ENCODE data around the gene CNKSR3. TPM values are rescaled to one million over a fixed set of nuclear protein-coding genes. Genes with fewer than 3 reads are reported as not detected.

The CNKSR3 gene
- total and polyA plus RNA-seq, 2 of the 8 experiments (the other 6 are each of a cell fraction or from before 2014, with no cell fraction given), result 1.2 to 6.2 TPM

DNA sequence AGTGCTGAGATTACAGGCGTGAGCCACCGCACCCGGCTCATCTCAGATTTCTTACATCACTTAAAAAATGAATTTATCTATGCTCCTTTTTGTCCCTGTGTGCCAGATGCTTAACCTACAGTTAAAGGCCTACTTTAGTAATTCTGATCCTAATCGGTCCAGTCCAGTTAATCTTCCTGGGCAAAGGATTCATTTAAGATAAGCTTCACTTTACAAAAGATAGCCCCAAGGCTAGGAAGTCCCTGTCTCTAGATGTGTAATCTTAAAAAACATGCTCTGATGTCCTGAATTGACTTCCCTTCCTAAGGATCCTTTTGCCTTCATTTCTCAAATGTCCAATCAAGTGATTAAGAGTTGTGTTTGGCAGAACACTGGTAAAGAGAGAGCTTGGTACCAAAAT lies 85.5 kb downstream of the CNKSR3 start:
- no peak overlapping the region for H2BK20ac ChIP-seq (ENCODE audit: low read length)
- no peak overlapping the region for H3K56ac ChIP-seq (replicated peaks; ENCODE audit: insufficient read length, low read depth, low read length)
- CTCF ChIA-PET (ENCODE audit: partially characterized antibody), result interaction anchor here (1.1 to 1.6 kb wide), 2 partner anchors 22 to 75 kb away, joined by 3 to 5 read pairs; no protein-coding TSS in a partner anchor
- no peak overlapping the region for H3K9ac ChIP-seq (replicated peaks in 1 of 4; ENCODE audit: extremely low read depth in 1 of 4, low read depth in 3 of 4, low read length in 3 of 4)
- no peak overlapping the region for H2AK5ac ChIP-seq (ENCODE audit: low read depth, low read length)
- H3K4me3 ChIP-seq (ENCODE audit: extremely low read depth in 1 of 4, insufficient read depth in 2 of 4, low read depth in 3 of 4, low read length in 4 of 4), result no peak overlapping the region
- no peaks in the 10 kb centered on the region for H3K27me3 ChIP-seq (replicated peaks in 1 of 4; ENCODE audit: control insufficient read depth in 3 of 4, extremely low read depth in 1 of 4, insufficient read depth in 3 of 4, low read length in 3 of 4)
- H3K23me2 ChIP-seq (ENCODE audit: low read depth, low read length), result no peaks in the 10 kb centered on the region
- no peak overlapping the region for H3K4me2 ChIP-seq (ENCODE audit: insufficient read depth in 1 of 2, low read depth in 2 of 2, low read length in 2 of 2)
- 97% methylated on average over 4 of the region's 4 CpGs; no CpG with 5 or more reads in 1 of the 2 experiments for WGBS, 2 experiments (ENCODE audit: extremely low coverage in 1 of 2, insufficient coverage in 1 of 2, insufficient read length in 1 of 2, insufficient replicate concordance in 2 of 2, low coverage in 1 of 2, low lambda C conversion rate in 2 of 2, missing lambda C conversion rate in 1 of 2)
- no peaks in the 10 kb centered on the region for H3K79me1 ChIP-seq (ENCODE audit: low read depth, low read length)
- H4K91ac ChIP-seq (replicated peaks; ENCODE audit: insufficient read length, low read length), result no peak overlapping the region
- H3K79me2 ChIP-seq (ENCODE audit: control insufficient read depth in 1 of 2, insufficient read depth in 2 of 2, low read length in 2 of 2), result no peaks in the 10 kb centered on the region
- no peak overlapping the region for H3K23ac ChIP-seq (ENCODE audit: insufficient read length)
- no peak overlapping the region for H3K14ac ChIP-seq (ENCODE audit: insufficient read length)
- H3K36me3 ChIP-seq (ENCODE audit: control insufficient read depth in 2 of 4, insufficient read depth in 4 of 4, low read length in 3 of 4), result peaks cover 0 to 6% (median 2%) of the 10 kb centered on the region in 4 experiments; a peak in 4 of 8 replicates
- no peaks in the 10 kb centered on the region for H4K20me1 ChIP-seq (replicated peaks in 1 of 2; ENCODE audit: control insufficient read depth in 1 of 2, insufficient read depth in 2 of 2, low read length in 2 of 2)
- no peak overlapping the region for H3K27ac ChIP-seq (ENCODE audit: low read depth, low read length)
- no peak overlapping the region for H2BK12ac ChIP-seq (ENCODE audit: low read depth, low read length)
- H2AFZ ChIP-seq (ENCODE audit: low read length), result no peak overlapping the region
- FAIRE-seq, result no peak
- no peaks in the 10 kb centered on the region for H3K9me3 ChIP-seq (ENCODE audit: insufficient read depth in 2 of 2, low read depth in 1 of 2, low read length in 1 of 2)
- no peak overlapping the region for H3K18ac ChIP-seq (ENCODE audit: extremely low read depth, low read length)
- TF ChIP-seq KDM5A (IDR thresholded peaks at IDR 0.05; ENCODE audit: low read length) (no peak), FOSL1 (IDR thresholded peaks at IDR 0.05; ENCODE audit: insufficient read depth, low read depth, low read length) (no peak), RAD21 (IDR thresholded peaks at IDR 0.05 in 1 of 2, conservative IDR thresholded peaks at IDR 0.05 in 1 of 2; ENCODE audit: low read depth in 2 of 2, low read length in 2 of 2) (no peak), HDAC6 (IDR thresholded peaks at IDR 0.05; ENCODE audit: low read depth, low read length) (no peak), CHD1 (IDR thresholded peaks at IDR 0.05; ENCODE audit: low read depth, low read length) (no peak), JUN (IDR thresholded peaks at IDR 0.05; ENCODE audit: low read depth, low read length) (no peak), SIN3A (conservative IDR thresholded peaks at IDR 0.05 in 1 of 2, IDR thresholded peaks at IDR 0.05 in 1 of 2; ENCODE audit: low read depth in 1 of 2, low read length in 2 of 2) (no peak), TAF7 (optimal IDR thresholded peaks at IDR 0.05; ENCODE audit: borderline replicate concordance, low read depth, low read length) (no peak), RXRA (IDR thresholded peaks at IDR 0.05; ENCODE audit: insufficient read depth, low read depth, low read length) (no peak), POU5F1 (IDR thresholded peaks at IDR 0.05; ENCODE audit: low read depth, low read length) (no peak)
- no peak overlapping the region for H4K5ac ChIP-seq (ENCODE audit: insufficient read length, low read depth, low read length)
- no peak overlapping the region for H4K8ac ChIP-seq (ENCODE audit: extremely low read depth, insufficient read depth, low read length)
- POLR2A ChIA-PET (ENCODE audit: partially characterized antibody), result no interaction called here
- no peak overlapping the region for H2BK120ac ChIP-seq (replicated peaks; ENCODE audit: low read depth, low read length)
- DNase-seq (ENCODE audit: low read depth in 1 of 2, low spot score in 2 of 2), result no peak
- H2BK15ac ChIP-seq (ENCODE audit: low read length), result no peak overlapping the region
- H2BK5ac ChIP-seq (ENCODE audit: low read depth, low read length), result no peak overlapping the region
- H3K4ac ChIP-seq (replicated peaks; ENCODE audit: insufficient read length, low read depth, low read length), result no peak overlapping the region
- no peaks in the 10 kb centered on the region for H3K4me1 ChIP-seq (replicated peaks in 1 of 4; ENCODE audit: control insufficient read depth in 3 of 4, insufficient read depth in 4 of 4, low read length in 3 of 4)
